GM12878 (cell line): ENCODE results near the gene HUS1. TPM values are rescaled to one million over a fixed set of nuclear protein-coding genes. Genes with fewer than 3 reads are reported as not detected.

Experiments
- ASH2L ChIP-seq: fragments of 300-600, 200-600 bp; sonication (generic); IDR thresholded peaks from 2 replicates; pipeline ENCODE4 v1.6.1; 2017; ENCODE audit warnings: low read depth, mild to moderate bottlenecking, borderline replicate concordance
- ATF3 ChIP-seq: IDR thresholded peaks from 2 replicates; pipeline ENCODE4 v1.6.1; 2011; ENCODE audit warnings: low read depth, mild to moderate bottlenecking, low read length, moderate library complexity, borderline replicate concordance; ENCODE audit errors: extremely low read depth
- BCL11A ChIP-seq: IDR thresholded peaks from 2 replicates; pipeline ENCODE4 v1.6.1; 2011; ENCODE audit warnings: low read depth, low read length
- BCLAF1 ChIP-seq: fragments of 450-650 bp; IDR thresholded peaks from 2 replicates; pipeline ENCODE4 v1.6.1; 2017; ENCODE audit warnings: antibody characterized with exemption, mild to moderate bottlenecking, moderate library complexity
- BRCA1 ChIP-seq: IDR thresholded peaks from 2 replicates; pipeline ENCODE4 v1.6.1; 2011; ENCODE audit warnings: low read depth, low read length, improper control_type of control experiment
- FOS ChIP-seq: IDR thresholded peaks from 3 replicates; pipeline ENCODE4 v1.6.1; 2011; ENCODE audit warnings: borderline replicate concordance; ENCODE audit not compliant: insufficient read length; ENCODE audit errors: extremely low read depth
- HSF1 ChIP-seq: fragments of 150-350 bp; IDR thresholded peaks from 2 replicates; pipeline ENCODE4 v1.6.1; 2014; ENCODE audit warnings: mild to moderate bottlenecking, low read depth, low read length
- KDM1A ChIP-seq: fragments of 200-600 bp; sonication (generic); IDR thresholded peaks from 2 replicates; pipeline ENCODE4 v1.6.1; 2016; ENCODE audit warnings: borderline replicate concordance
- MEF2A ChIP-seq: IDR thresholded peaks from 2 replicates; pipeline ENCODE4 v1.6.1; 2011; ENCODE audit warnings: low read depth, mild to moderate bottlenecking, low read length, moderate library complexity; ENCODE audit not compliant: insufficient read depth
- MTA3 ChIP-seq: IDR thresholded peaks from 2 replicates; pipeline ENCODE4 v1.6.1; 2012; ENCODE audit warnings: low read length, inconsistent platforms, borderline replicate concordance
- NFYA ChIP-seq: IDR thresholded peaks from 2 replicates; pipeline ENCODE4 v1.6.1; 2011; ENCODE audit warnings: low read depth, mild to moderate bottlenecking, low read length, improper control_type of control experiment, borderline replicate concordance
- NKRF ChIP-seq: fragments of 450-650 bp; conservative IDR thresholded peaks from 2 replicates; pipeline ENCODE4 v1.6.1; 2017; ENCODE audit warnings: mild to moderate bottlenecking, moderate library complexity
- NRF1 ChIP-seq: conservative IDR thresholded peaks from 2 replicates; pipeline ENCODE4 v1.6.1; 2011; ENCODE audit warnings: mild to moderate bottlenecking, low read depth, low read length, improper control_type of control experiment
- POLR2A ChIP-seq: IDR thresholded peaks from 2 replicates; pipeline ENCODE4 v1.6.1; 2011; ENCODE audit warnings: low read depth, mild to moderate bottlenecking, low read length
- POU2F2 ChIP-seq: IDR thresholded peaks from 3 replicates; pipeline ENCODE4 v1.6.1; 2011; ENCODE audit warnings: low read depth, mild to moderate bottlenecking, low read length, borderline replicate concordance
- SREBF1 ChIP-seq: IDR thresholded peaks from 2 replicates; pipeline ENCODE4 v1.6.1; 2012; ENCODE audit warnings: mild to moderate bottlenecking, low read length
- WRNIP1 ChIP-seq: IDR thresholded peaks from 2 replicates; pipeline ENCODE4 v1.6.1; 2011; ENCODE audit warnings: low read depth, low read length, improper control_type of control experiment, borderline replicate concordance
- ZBTB11 ChIP-seq: fragments of 450-650 bp; formaldehyde crosslinking; IDR thresholded peaks from 2 replicates; pipeline ENCODE4 v1.5.0; 2022; ENCODE audit warnings: mild to moderate bottlenecking, missing genetic modification characterization
- polyA plus RNA-seq, 11 experiments: library from polyadenylated mRNA; depleted of rRNA in 4 of 11; unstranded in 6 of 11; stranded (reverse) in 5 of 11; fragments of >200 nt; fragmentation: Nextera tagmentation in 4 of 11; fragmentation: Illumina TruSeq in 1 of 11; extraction: Ambion mirVana in 4 of 11; extraction: Trizol in 1 of 11; gene quantifications; 1 replicate in 1 of 11; 2 replicates in 10 of 11; pipeline versions ENCODE4 v1.2.1 to v1.2.3, GENCODE V29; 2011 to 2016; ENCODE audit warnings: inconsistent platforms in 2 of 11, missing spikeins in 2 of 11, low read depth in 1 of 11
- total RNA-seq, 4 experiments: library from RNA; depleted of rRNA in 3 of 4; stranded (reverse); fragments of >200 nt in 3 of 4; fragmentation: Illumina TruSeq in 1 of 4; extraction: Trizol in 1 of 4; gene quantifications; 2 replicates each; pipeline versions ENCODE4 v1.2.1 to v1.2.3, GENCODE V29; 2013 to 2021

Gene HUS1
- total and polyA plus RNA-seq, 10 of the 15 experiments (the other 5 are each of a cell fraction or from before 2014, with no cell fraction given): 10.4 to 35.5 (median 22.6) TPM

- TF ChIP-seq HSF1: no peak
- TF ChIP-seq NFYA: no peak
- TF ChIP-seq ATF3: no peak
- TF ChIP-seq ASH2L: no peak
- TF ChIP-seq BRCA1: no peak
- TF ChIP-seq BCL11A: peak; percentile 83; the same call in 1 of the 2 replicates
- no peak for TF ChIP-seq WRNIP1
- no peak for TF ChIP-seq MEF2A
- no peak for TF ChIP-seq NRF1
- TF ChIP-seq BCLAF1: no peak
- TF ChIP-seq FOS: no peak
- TF ChIP-seq NKRF: no peak
- no peak; the same call in 1 of the 2 replicates for TF ChIP-seq MTA3
- no peak for TF ChIP-seq POU2F2
- TF ChIP-seq ZBTB11 (CRISPR knock-in tag): no peak
- no peak for TF ChIP-seq KDM1A
- TF ChIP-seq POLR2A: no peak
- no peak for TF ChIP-seq SREBF1
Observed at GRCh38 chr7:47937711-47938573, 41.5 kb downstream of the HUS1 start (continued).
